GM23338 (cell line): ENCODE measurements around the gene HTD2. TPM values are rescaled to one million over a fixed set of nuclear protein-coding genes. Genes with fewer than 3 reads are reported as not detected.

Experiments used
- ATAC-seq: fragments of 200-7000 bp; cut with Tn5 transposase; 3 replicates; pipeline ENCODE4 v1.9.1; 2020
- DNase-seq: peaks from one replicate; pipeline ENCODE4 v3.0.0-alpha.2; 2015; ENCODE audit warnings: low spot score
- H2AFZ ChIP-seq: fragments of 200-600 bp; sonication (generic); 2 replicates; pipeline ENCODE4 v1.8.0; 2016; ENCODE audit warnings: antibody characterized with exemption, mild to moderate bottlenecking, moderate library complexity
- H3F3A ChIP-seq: fragments of 200-600 bp; sonication (generic); replicated peaks from 2 replicates; pipeline ENCODE4 v1.8.0; 2017; ENCODE audit warnings: antibody characterized with exemption, mixed run types, low read depth
- H3K27ac ChIP-seq: fragments of 200-600 bp; sonication (generic); 2 replicates; pipeline ENCODE4 v1.6.1; 2016; ENCODE audit warnings: low read depth
- H3K27me3 ChIP-seq: fragments of 200-600 bp; sonication (generic); 2 replicates; pipeline ENCODE4 v1.8.0; 2016; ENCODE audit warnings: mild to moderate bottlenecking, mixed run types, moderate library complexity; ENCODE audit not compliant: insufficient read depth
- H3K36me3 ChIP-seq: fragments of 200-600 bp; sonication (generic); 2 replicates; pipeline ENCODE4 v1.8.0; 2016; ENCODE audit warnings: mild to moderate bottlenecking; ENCODE audit not compliant: insufficient read depth
- H3K4me1 ChIP-seq: fragments of 200-600 bp; sonication (generic); 2 replicates; pipeline ENCODE4 v1.8.0; 2016; ENCODE audit warnings: mild to moderate bottlenecking, moderate library complexity; ENCODE audit not compliant: insufficient read depth
- H3K4me2 ChIP-seq: fragments of 200-600 bp; sonication (generic); 2 replicates; pipeline ENCODE4 v1.7.1; 2017; ENCODE audit warnings: mixed run types
- H3K4me3 ChIP-seq: fragments of 200-600 bp; sonication (generic); 2 replicates; pipeline ENCODE4 v1.6.1; 2016; ENCODE audit warnings: mixed run types
- H3K79me2 ChIP-seq: fragments of 200-600 bp; sonication (generic); replicated peaks from 2 replicates; pipeline ENCODE4 v1.8.0; 2017; ENCODE audit warnings: mild to moderate bottlenecking; ENCODE audit not compliant: insufficient read depth
- H3K9me2 ChIP-seq: fragments of 200-600 bp; sonication (generic); 2 replicates; pipeline ENCODE4 v1.8.0; 2017; ENCODE audit not compliant: insufficient read depth
- H4K20me1 ChIP-seq: fragments of 200-600 bp; sonication (generic); replicated peaks from 2 replicates; pipeline ENCODE4 v1.8.0; 2017; ENCODE audit warnings: mild to moderate bottlenecking; ENCODE audit not compliant: insufficient read depth
- H3K27ac Mint-ChIP-seq: 2 replicates; pipeline ENCODE4 v1.8.0; 2020; ENCODE audit warnings: inconsistent platforms, mild to moderate bottlenecking, moderate library complexity, mixed read lengths
- H3K27me3 Mint-ChIP-seq: 3 replicates; pipeline ENCODE4 v1.8.0; 2022; ENCODE audit warnings: low read depth, mild to moderate bottlenecking, moderate library complexity, mixed read lengths, inconsistent platforms; ENCODE audit not compliant: insufficient read depth, poor library complexity
- H3K36me3 Mint-ChIP-seq: 3 replicates; pipeline ENCODE4 v1.8.0; 2021; ENCODE audit warnings: low read depth, mild to moderate bottlenecking, inconsistent platforms, moderate library complexity, mixed read lengths
- H3K4me1 Mint-ChIP-seq: 3 replicates; pipeline ENCODE4 v1.8.0; 2020; ENCODE audit warnings: mild to moderate bottlenecking, inconsistent platforms, mixed read lengths
- H3K4me3 Mint-ChIP-seq: 3 replicates; pipeline ENCODE4 v1.8.0; 2021; ENCODE audit warnings: moderate library complexity, mild to moderate bottlenecking, inconsistent platforms, mixed read lengths
- H3K9me3 Mint-ChIP-seq: 3 replicates; pipeline ENCODE4 v1.8.0; 2020; ENCODE audit warnings: moderate library complexity, mild to moderate bottlenecking, inconsistent platforms, mixed read lengths
- EZH2 ChIP-seq: fragments of 200-600 bp; sonication (generic); IDR thresholded peaks from one replicate; pipeline ENCODE4 v1.8.0; 2017; ENCODE audit warnings: antibody characterized with exemption, mild to moderate bottlenecking, low read depth; ENCODE audit not compliant: unreplicated experiment
- JUNB ChIP-seq: IDR thresholded peaks from one replicate; pipeline ENCODE4 v1.6.1; 2016; ENCODE audit warnings: antibody characterized with exemption; ENCODE audit not compliant: unreplicated experiment
- POLR2AphosphoS5 ChIP-seq: IDR thresholded peaks from 2 replicates; pipeline ENCODE4 v1.6.1; 2016; ENCODE audit warnings: antibody characterized with exemption, low read depth
- ZNF114 ChIP-seq: fragments of 250-450 bp; sonication (Bioruptor Pico); IDR thresholded peaks from 2 replicates; pipeline ENCODE4 v1.5.0; 2020; ENCODE audit warnings: mild to moderate bottlenecking, moderate library complexity
- ZNF331 ChIP-seq: fragments of 250-450 bp; sonication (Bioruptor Pico); IDR thresholded peaks from 2 replicates; pipeline ENCODE4 v1.5.0; 2020; ENCODE audit warnings: low read depth, mild to moderate bottlenecking, moderate library complexity
- polyA plus RNA-seq: library from polyadenylated mRNA; unstranded; fragments of >200 nt; fragmentation: Nextera tagmentation; extraction: Ambion mirVana; gene quantifications from 2 replicates; pipeline ENCODE4 v1.2.1, GENCODE V29; 2016
- total RNA-seq: library from RNA; depleted of rRNA; stranded (reverse); fragments of >200 nt; shearing (Covaris generic); gene quantifications from 2 replicates; pipeline ENCODE4 v1.2.3, GENCODE V29; 2014
- TF ChIP-seq, protein P1 (sequence below): fragments of 250-450 bp; sonication (Bioruptor Pico); IDR thresholded peaks from 2 replicates; pipeline ENCODE4 v1.5.0; 2020; ENCODE audit warnings: mild to moderate bottlenecking, moderate library complexity
- TF ChIP-seq, protein P2 (sequence below), 2 experiments: fragments of 200-600 bp in 1 of 2; sonication (generic) in 1 of 2; conservative IDR thresholded peaks; 2 replicates each; pipeline versions ENCODE4 v1.5.1 to v1.6.1; 2016 to 2017; ENCODE audit warnings: antibody characterized with exemption in 2 of 2, low read depth in 2 of 2, mild to moderate bottlenecking in 2 of 2, moderate library complexity in 1 of 2
- TF ChIP-seq, protein P3 (sequence below): IDR thresholded peaks from one replicate; pipeline ENCODE4 v1.6.1; 2018; ENCODE audit warnings: antibody characterized with exemption; ENCODE audit not compliant: unreplicated experiment

Gene HTD2
- total and polyA plus RNA-seq, 2 experiments from 2014 or later = 19.3 to 24.2 TPM

DNA sequence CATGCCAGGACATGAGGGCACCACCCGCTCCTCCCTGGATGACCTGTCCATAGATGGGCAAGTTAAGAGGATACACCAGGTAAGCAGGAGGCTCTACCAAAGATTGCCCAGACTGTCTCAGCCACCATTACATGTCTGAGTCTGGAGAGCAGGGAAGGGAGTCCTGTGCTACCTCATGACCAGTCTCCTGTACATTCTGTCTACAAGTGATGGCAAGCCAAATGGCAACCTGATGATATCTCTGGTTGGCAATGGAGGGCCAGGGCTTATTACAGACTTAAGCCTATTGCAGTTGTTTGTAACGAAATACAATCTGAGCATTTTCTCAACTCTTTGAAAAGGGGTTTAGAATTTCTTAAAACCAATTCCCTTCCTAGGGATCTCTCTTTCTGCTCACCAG is 37.0 kb upstream of the HTD2 start (continued):
- TF ChIP-seq, protein P1, sequence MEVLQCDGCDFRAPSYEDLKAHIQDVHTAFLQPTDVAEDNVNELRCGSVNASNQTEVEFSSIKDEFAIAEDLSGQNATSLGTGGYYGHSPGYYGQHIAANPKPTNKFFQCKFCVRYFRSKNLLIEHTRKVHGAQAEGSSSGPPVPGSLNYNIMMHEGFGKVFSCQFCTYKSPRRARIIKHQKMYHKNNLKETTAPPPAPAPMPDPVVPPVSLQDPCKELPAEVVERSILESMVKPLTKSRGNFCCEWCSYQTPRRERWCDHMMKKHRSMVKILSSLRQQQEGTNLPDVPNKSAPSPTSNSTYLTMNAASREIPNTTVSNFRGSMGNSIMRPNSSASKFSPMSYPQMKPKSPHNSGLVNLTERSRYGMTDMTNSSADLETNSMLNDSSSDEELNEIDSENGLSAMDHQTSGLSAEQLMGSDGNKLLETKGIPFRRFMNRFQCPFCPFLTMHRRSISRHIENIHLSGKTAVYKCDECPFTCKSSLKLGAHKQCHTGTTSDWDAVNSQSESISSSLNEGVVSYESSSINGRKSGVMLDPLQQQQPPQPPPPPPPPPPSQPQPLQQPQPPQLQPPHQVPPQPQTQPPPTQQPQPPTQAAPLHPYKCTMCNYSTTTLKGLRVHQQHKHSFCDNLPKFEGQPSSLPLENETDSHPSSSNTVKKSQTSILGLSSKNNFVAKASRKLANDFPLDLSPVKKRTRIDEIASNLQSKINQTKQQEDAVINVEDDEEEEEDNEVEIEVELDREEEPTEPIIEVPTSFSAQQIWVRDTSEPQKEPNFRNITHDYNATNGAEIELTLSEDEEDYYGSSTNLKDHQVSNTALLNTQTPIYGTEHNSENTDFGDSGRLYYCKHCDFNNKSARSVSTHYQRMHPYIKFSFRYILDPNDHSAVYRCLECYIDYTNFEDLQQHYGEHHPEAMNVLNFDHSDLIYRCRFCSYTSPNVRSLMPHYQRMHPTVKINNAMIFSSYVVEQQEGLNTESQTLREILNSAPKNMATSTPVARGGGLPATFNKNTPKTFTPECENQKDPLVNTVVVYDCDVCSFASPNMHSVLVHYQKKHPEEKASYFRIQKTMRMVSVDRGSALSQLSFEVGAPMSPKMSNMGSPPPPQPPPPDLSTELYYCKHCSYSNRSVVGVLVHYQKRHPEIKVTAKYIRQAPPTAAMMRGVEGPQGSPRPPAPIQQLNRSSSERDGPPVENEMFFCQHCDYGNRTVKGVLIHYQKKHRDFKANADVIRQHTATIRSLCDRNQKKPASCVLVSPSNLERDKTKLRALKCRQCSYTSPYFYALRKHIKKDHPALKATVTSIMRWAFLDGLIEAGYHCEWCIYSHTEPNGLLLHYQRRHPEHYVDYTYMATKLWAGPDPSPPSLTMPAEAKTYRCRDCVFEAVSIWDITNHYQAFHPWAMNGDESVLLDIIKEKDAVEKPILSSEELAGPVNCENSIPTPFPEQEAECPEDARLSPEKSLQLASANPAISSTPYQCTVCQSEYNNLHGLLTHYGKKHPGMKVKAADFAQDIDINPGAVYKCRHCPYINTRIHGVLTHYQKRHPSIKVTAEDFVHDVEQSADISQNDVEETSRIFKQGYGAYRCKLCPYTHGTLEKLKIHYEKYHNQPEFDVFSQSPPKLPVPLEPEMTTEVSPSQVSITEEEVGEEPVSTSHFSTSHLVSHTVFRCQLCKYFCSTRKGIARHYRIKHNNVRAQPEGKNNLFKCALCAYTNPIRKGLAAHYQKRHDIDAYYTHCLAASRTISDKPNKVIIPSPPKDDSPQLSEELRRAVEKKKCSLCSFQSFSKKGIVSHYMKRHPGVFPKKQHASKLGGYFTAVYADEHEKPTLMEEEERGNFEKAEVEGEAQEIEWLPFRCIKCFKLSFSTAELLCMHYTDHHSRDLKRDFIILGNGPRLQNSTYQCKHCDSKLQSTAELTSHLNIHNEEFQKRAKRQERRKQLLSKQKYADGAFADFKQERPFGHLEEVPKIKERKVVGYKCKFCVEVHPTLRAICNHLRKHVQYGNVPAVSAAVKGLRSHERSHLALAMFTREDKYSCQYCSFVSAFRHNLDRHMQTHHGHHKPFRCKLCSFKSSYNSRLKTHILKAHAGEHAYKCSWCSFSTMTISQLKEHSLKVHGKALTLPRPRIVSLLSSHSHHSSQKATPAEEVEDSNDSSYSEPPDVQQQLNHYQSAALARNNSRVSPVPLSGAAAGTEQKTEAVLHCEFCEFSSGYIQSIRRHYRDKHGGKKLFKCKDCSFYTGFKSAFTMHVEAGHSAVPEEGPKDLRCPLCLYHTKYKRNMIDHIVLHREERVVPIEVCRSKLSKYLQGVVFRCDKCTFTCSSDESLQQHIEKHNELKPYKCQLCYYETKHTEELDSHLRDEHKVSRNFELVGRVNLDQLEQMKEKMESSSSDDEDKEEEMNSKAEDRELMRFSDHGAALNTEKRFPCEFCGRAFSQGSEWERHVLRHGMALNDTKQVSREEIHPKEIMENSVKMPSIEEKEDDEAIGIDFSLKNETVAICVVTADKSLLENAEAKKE = no peak
- TF ChIP-seq ZNF331 (CRISPR knock-in tag) (no peak), POLR2AphosphoS5 (no peak)

DNA sequence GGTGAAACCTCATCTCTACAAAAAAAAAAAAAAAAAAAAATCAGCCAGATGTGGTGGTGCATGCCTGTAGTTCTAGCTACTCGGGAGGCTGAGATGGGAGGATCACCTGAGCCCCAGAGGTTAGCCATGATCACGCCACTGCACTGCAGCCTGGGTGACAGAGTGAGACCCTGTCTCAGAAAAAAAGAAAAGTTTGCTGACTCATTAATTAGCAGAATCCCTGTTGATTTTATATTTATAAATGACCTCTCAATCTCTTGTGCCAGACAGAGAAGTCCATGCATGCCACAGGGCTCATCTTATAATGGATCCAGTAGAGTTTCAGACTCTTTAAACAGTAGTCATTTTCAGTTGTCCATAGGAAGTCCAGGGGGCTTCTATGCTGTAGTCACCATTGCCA is 35.8 kb upstream of the HTD2 start:
- Histone ChIP-seq H3F3A (no peaks in the 10 kb centered on the region), H3K4me2 (no peak overlapping the region), H3K27me3 (no peaks in the 10 kb centered on the region), H3K79me2 (no peaks in the 10 kb centered on the region), H3K9me2 (peaks cover 5% of the 10 kb centered on the region; the same call in 1 of the 2 replicates), H3K36me3 (no peaks in the 10 kb centered on the region), H2AFZ (no peak overlapping the region), H3K4me3 (no peak overlapping the region), H4K20me1 (no peaks in the 10 kb centered on the region), H3K4me1 (no peaks in the 10 kb centered on the region), H3K27ac (no peak overlapping the region)
- H3K27me3 Mint-ChIP-seq = no peaks in the 10 kb centered on the region
- ATAC-seq (no peak), DNase-seq (no peak)
- H3K9me3 Mint-ChIP-seq = no peaks in the 10 kb centered on the region
- H3K36me3 Mint-ChIP-seq = peaks cover 3% of the 10 kb centered on the region; the same call in 1 of the 3 replicates
- H3K27ac Mint-ChIP-seq = no peak overlapping the region
- H3K4me1 Mint-ChIP-seq = no peaks in the 10 kb centered on the region
- no peak overlapping the region for H3K4me3 Mint-ChIP-seq
- TF ChIP-seq, protein P2, sequence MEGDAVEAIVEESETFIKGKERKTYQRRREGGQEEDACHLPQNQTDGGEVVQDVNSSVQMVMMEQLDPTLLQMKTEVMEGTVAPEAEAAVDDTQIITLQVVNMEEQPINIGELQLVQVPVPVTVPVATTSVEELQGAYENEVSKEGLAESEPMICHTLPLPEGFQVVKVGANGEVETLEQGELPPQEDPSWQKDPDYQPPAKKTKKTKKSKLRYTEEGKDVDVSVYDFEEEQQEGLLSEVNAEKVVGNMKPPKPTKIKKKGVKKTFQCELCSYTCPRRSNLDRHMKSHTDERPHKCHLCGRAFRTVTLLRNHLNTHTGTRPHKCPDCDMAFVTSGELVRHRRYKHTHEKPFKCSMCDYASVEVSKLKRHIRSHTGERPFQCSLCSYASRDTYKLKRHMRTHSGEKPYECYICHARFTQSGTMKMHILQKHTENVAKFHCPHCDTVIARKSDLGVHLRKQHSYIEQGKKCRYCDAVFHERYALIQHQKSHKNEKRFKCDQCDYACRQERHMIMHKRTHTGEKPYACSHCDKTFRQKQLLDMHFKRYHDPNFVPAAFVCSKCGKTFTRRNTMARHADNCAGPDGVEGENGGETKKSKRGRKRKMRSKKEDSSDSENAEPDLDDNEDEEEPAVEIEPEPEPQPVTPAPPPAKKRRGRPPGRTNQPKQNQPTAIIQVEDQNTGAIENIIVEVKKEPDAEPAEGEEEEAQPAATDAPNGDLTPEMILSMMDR (conservative IDR thresholded peaks at IDR 0.05; ENCODE audit: low read depth in 2 of 2) = no peak
- no peak for TF ChIP-seq JUNB
- TF ChIP-seq ZNF114 (CRISPR knock-in tag) = no peak
- TF ChIP-seq, protein P3, sequence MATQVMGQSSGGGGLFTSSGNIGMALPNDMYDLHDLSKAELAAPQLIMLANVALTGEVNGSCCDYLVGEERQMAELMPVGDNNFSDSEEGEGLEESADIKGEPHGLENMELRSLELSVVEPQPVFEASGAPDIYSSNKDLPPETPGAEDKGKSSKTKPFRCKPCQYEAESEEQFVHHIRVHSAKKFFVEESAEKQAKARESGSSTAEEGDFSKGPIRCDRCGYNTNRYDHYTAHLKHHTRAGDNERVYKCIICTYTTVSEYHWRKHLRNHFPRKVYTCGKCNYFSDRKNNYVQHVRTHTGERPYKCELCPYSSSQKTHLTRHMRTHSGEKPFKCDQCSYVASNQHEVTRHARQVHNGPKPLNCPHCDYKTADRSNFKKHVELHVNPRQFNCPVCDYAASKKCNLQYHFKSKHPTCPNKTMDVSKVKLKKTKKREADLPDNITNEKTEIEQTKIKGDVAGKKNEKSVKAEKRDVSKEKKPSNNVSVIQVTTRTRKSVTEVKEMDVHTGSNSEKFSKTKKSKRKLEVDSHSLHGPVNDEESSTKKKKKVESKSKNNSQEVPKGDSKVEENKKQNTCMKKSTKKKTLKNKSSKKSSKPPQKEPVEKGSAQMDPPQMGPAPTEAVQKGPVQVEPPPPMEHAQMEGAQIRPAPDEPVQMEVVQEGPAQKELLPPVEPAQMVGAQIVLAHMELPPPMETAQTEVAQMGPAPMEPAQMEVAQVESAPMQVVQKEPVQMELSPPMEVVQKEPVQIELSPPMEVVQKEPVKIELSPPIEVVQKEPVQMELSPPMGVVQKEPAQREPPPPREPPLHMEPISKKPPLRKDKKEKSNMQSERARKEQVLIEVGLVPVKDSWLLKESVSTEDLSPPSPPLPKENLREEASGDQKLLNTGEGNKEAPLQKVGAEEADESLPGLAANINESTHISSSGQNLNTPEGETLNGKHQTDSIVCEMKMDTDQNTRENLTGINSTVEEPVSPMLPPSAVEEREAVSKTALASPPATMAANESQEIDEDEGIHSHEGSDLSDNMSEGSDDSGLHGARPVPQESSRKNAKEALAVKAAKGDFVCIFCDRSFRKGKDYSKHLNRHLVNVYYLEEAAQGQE = no peak
- TF ChIP-seq EZH2 = no peak
